NCI-H2171 treated with DMSO at 0.1 percent for 48 hours (cell line): ENCODE measurements around the gene FNBP1.
"Not testable (repeated sequence)": the region's sequence is repeated elsewhere in the genome, so short reads cannot be mapped to it uniquely, and the experiment has no call there.

Experiments
- DNase-seq: peaks from one replicate; lab custom pipeline; 2025; lab: John Stamatoyannopoulos, UW

Gene FNBP1

DNA sequence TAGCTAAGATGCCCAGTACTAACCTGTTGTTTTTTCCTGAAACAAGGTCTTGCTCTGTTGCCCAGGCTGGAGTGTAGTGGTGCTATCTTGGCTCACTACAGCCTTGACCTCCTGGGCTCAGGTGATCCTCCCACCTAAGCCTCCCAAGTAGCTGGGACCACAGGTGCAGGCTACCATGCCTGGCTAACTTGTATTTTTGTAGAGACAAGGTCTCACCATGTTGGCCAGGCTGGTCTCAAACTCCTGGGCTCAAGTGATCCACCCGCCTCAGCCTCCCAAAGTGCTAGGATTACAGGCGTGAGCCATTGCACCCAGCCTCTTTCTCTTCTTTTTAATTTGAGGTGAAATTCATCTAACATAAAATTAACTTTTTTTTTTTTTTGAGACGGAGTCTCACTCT is 21.1 kb downstream of the FNBP1 start:
- not testable (repeated sequence) for DNase-seq

DNA sequence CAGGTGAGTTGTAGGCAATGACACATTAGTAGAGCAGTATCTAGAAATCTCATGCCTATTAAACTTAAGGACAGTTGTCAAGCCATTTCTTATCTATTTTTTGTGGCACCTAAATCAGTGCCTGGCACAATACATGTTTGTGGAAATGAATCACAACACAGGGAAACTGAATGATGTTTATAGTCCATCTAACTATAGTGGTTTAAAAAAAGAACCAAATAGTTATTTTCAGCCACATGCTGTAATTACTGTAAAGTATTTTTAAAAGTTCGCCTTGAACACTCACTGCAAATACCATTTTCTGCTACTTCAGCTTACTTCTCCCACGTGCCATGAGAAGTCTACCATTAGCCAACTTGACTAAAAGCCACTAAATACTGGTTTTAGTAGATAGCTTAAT is 21.9 kb downstream of the FNBP1 start:
- DNase-seq: no peak

DNA sequence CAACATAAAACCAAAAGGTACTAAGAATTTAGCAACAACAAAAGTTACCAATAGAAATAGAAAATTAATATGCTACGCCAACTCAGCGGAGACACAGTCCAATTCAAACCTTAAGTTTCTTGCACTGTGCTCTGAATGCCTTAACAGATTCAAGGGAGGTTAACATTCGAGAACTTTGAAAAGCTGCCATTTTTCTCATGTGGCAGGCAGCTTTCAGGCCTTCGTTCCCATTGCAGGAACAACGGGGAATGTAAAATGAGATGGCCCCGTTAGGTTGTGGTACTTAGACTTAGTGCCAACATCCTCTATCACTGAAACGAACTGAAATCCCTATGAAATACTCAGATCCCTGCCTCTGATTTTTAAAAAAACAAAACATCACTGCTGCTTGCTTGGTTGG is 22.4 kb downstream of the FNBP1 start:
- no peak for DNase-seq

- no peak for DNase-seq
These were observed 24.7 kb downstream of the FNBP1 start for GRCh38 chr9:130018265-130018664.

DNA sequence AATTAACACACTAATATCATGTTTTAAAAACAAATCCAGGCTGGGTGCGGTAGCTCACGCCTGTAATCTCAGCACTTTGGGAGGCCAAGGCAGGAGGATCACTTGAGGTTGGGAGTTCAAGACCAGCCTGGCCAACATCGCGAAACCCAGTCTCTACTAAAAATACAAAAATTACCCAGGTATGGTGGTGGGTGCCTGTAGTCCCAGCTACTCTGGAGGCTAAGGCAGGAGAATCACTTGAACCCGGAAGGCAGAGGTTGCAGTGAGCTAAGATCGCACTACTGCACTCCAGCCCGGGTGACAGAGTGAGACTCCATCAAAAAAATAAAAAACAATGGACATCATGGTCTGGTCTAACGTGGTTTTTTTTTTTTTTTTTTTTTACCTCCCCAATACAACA is 25.5 kb downstream of the FNBP1 start:
- not testable (repeated sequence) for DNase-seq

DNA sequence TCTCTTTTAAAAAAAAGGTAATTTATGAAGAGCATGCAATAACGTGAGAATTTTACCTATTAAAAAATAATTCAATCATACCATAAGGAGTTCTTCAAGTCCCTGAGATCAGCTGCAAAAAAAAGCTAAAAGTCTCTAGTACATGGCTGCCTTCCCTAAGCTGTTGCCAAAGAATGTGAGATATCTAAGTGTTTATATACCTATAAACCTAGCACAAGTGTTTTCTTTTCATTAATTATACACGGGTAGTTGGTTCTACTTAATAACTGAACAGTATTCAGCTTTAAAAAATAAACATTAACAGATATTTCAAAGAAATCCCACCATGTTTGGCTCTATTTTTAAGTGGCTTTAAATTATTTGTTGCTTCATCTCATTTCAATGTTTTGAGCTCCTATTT is 25.9 kb downstream of the FNBP1 start:
- no peak for DNase-seq

DNA sequence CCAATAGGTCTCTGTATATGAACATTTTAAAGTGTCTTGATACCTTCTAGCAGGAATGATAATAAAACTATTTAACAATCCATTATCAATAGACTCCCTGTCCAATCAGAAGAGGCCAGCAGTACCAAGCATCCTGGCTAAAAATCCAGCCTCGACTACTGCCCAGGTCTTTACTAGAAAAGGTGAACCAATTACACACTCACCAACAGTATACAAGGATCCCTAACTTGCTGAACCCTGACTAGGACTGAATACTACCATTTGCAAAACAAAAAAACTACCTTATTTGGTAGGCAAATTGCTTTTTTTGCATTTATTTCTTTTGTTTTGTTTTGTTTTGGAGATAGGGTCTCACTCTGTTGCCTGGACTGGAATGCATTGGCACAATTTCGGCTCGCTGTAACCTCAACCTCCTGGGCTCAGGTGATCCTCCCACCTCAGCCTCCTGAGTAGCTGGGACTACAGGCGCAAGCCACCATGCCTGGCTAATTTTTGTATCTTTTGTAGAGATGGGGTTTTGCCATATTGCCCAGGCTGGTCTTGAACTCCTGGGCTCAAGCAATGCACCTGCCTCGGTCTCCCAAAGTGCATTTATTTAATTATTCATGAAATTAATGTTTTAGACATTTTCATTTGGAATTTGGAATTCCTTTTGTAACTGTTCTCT is 27.5 kb downstream of the FNBP1 start:
- DNase-seq: no peak

- DNase-seq: no peak
These were observed 29.7 kb downstream of the FNBP1 start for GRCh38 chr9:130013326-130013725.

- no peak for DNase-seq
These were observed 32.6 kb downstream of the FNBP1 start for GRCh38 chr9:130010151-130010988.

DNA sequence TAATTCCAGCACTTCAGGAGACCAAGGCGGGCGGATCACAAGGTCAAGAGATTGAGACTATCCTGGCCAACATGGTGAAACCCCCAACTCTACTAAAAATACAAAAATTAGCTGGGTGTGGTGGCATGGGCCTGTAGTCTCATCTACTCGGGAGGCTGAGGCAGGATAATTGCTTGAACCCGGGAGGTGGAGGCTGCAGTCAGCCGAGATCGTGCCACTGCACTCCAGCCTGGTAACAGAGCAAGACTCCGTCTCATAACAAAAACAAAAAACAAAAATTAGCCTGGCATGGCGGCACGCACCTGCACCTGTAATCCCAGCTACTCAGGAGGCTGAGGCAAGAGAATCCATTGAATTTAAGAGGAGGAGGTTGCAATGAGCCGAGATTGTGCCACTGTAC is 33.4 kb downstream of the FNBP1 start:
- not testable (repeated sequence) for DNase-seq

GRCh38 chr9:130008538-130008937 is 34.5 kb downstream of the FNBP1 start:
- no peak for DNase-seq

DNA sequence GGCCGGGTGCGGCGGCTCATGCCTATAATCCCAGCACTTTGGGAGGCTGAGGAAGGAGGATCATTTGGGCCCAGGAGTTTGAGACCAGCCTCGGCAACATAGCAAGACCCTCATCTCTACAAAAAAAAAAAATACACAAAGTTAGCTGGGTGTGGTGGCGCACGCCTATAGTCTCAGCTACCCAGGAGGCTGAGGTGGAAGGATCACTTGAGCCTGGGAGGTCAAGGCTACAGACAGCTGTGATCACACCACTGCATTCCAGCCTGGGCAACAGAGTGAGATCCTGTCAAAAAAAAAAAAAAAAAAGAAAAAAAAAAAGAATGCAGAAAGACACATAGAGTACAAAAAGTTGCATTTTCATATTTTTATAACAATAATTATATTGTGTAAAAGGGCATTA is 36.0 kb downstream of the FNBP1 start:
- not testable (repeated sequence) for DNase-seq

DNA sequence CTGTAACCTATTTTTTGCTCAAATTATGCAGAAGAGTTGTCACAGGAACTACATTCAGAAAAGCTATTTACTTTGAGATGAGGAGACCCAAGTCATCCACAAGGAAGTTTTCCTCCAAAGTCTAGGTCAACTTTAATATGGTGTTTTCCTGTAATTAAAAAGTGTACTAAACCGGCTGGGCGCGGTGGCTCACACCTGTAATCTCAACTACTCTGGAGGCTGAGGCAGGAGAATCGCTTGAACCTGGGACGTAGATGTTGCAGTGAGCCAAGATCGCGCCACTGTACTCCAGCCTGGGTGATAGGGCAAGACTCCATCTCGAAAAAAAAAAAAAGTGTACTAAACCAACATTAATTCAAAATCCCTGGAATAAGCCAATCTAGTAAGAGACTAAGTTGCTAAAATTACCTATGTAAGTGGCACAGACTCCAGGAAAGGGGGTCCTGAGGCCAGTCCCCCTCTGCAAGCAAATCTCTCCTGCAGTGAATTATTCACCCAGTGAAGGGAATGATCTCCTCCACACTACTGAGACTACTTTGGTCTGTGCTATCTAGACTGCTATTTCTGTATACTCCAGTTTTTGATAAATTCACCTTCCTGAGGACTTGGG is 38.9 kb downstream of the FNBP1 start:
- no peak for DNase-seq

DNA sequence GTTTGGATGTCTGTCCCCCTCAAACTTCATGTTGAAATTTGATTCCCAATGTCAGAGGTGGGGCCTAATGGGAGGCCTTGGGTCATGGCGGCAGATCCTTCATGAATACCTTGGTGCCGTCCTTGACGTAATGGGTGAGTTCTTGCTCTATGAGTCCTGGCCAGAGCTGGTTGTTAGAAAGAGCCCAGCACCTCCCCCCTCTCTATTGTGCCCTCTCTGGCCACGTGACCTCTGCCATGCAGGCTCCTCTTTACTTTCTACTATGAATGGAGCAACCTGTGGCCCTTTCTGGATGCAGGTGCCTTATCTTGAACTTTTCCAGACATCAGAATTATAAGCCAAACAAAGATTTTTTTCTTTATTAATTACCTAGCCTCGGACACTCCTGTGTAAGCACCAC is 40.7 kb downstream of the FNBP1 start:
- DNase-seq: no peak

DNA sequence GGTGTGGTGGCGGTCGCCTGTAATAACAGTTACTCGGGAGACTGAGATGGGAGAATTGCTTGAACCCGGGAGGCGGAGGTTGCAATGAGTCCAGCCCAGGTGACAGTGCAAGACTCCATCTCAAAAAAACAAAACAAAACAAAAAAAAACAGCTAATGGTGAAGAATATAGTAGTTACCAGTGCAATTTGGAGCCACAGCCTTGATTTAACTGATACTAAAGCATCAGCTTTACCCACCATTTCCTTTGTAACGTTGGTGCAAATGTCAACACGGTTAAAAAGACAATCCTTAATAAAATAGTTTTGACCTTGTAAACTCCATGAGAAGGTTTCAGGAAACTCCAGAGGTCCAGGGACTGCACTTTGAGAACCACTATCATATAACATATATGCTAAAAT is 41.8 kb downstream of the FNBP1 start:
- DNase-seq: no peak

- no peak for DNase-seq
These were observed 43.9 kb downstream of the FNBP1 start for GRCh38 chr9:129999141-129999510.

- DNase-seq: no peak
These were observed 44.4 kb downstream of the FNBP1 start for GRCh38 chr9:129998491-129999140.

- DNase-seq: not testable (repeated sequence)
These were observed 45.3 kb downstream of the FNBP1 start for GRCh38 chr9:129997706-129998105.

- no peak for DNase-seq
These were observed 46.7 kb downstream of the FNBP1 start for GRCh38 chr9:129996161-129996830.

GRCh38 chr9:129995409-129996160 is 47.4 kb downstream of the FNBP1 start:
- DNase-seq: no peak

- no peak for DNase-seq
These were observed 48.1 kb downstream of the FNBP1 start for GRCh38 chr9:129994882-129995281.
